GM10847 (cell line): ENCODE measurements around the gene BICDL2.

Experiments
- POLR2A ChIP-seq: IDR thresholded peaks from 2 replicates; pipeline ENCODE4 v1.6.1; 2011; ENCODE audit not compliant: insufficient read length; ENCODE audit errors: extremely low read depth

BICDL2 gene

DNA sequence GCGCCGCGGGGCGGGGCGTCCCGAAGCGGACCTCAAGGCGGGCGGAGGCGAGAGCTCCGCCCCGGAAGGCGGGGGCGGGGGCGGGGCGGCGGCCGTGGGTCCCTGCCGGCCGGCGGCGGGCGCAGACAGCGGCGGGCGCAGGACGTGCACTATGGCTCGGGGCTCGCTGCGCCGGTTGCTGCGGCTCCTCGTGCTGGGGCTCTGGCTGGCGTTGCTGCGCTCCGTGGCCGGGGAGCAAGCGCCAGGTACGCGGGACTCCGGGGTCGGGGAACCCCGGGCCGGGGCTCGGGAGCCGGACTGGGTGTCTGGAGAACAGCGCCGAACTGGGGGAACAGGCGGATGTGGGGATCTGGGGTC lies 16.5 kb downstream of the BICDL2 start, which contains the start of gene TNFRSF12A:
Gene TNFRSF12A, plus strand, starts transcription at position 122 of the 357 bp plus-strand sequence. Its CDS starts 30 bp downstream, at position 152.
- TF ChIP-seq POLR2A, result peak; percentile 71

DNA sequence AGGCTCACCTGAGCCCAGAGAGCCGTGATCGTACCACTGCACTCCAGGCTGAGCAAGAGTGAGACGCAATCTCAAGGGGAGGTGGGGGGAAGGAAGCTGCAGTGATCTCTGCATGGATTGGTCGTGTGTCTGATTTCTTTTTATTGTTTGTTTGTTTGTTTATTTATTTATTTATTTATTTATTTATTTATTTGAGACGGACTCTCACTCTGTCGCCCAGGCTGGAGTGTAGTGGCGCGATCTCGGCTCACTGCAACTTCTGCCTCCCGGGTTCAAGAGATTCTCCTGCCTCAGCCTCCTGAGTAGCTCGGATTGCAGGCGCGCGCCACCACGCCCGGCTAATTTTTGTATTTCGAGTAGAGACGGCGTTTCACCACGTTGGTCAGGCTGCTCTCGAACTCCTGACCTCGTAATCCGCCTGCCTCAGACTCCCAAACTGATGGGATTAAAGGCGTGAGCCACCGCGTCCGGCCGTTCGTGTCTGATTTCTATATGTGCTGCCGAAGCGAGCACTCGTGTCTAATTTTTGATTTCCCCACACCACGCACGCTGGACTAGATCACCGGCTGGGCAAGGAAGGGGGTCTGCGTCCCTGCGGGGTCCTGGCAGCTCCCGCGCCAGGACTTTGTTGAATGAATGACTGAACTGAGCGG lies 17.0 kb downstream of the BICDL2 start:
- TF ChIP-seq POLR2A, result no peak

DNA sequence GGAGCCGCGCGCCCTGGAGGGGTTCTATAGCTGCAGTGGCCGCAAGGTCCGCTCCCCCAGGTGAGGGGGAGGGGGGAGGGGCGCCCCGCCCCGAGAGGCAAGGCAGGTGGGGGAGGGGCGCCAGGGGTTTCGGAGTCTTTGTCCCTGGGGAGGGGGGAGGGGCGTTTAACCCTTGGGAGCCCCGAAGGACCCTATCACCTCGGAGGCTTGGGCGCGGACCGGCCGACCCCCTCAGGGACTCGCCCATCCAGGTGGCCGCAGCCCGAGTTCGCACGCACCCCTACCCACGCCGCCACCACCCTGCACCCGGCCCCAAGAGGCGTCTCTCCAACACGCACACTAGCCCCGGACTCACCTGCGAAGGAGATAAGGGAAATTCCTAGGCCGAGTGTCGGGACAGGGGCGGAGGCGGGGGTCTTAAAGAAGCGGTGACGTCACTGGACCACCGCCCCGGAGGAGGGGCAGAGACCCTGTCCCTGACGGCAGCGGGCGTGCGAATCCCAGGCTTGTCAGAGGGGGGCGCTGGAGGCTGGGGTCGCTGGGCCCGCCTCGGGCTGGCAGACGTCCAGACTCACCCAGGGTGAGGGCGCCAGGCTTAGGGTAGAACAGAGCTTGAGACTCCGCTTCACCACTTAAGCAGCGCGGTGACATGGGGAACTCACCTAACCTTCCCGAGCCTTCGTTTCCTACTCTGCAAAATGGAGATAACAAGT lies 18.8 kb downstream of the BICDL2 start, which contains the start of gene CLDN6:
Gene CLDN6, minus strand, starts transcription at position 390 of the 713 bp plus-strand sequence. CDS start 2,162 bp downstream, outside the sequence.
- no peak for TF ChIP-seq POLR2A

DNA sequence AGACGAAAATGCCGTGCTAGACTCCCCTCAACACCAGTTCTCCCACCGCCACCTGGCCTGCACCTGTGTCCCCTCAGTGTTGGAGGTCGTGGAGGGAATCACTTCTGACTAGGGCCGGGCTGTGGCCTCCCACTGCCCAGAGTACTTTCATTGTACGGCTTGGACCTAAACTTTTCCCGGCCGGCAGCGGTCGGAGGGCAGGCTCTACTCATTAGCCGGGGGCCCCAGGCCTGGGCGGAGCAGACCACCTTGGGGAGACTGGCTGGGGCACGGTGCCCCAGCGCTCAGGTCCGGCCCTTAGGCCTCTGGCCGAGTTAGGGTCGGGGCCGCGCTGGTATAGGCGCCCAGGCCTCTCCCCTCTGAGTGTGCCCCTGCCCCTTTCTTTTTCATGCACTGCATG lies 19.4 kb downstream of the BICDL2 start:
- no peak for TF ChIP-seq POLR2A

DNA sequence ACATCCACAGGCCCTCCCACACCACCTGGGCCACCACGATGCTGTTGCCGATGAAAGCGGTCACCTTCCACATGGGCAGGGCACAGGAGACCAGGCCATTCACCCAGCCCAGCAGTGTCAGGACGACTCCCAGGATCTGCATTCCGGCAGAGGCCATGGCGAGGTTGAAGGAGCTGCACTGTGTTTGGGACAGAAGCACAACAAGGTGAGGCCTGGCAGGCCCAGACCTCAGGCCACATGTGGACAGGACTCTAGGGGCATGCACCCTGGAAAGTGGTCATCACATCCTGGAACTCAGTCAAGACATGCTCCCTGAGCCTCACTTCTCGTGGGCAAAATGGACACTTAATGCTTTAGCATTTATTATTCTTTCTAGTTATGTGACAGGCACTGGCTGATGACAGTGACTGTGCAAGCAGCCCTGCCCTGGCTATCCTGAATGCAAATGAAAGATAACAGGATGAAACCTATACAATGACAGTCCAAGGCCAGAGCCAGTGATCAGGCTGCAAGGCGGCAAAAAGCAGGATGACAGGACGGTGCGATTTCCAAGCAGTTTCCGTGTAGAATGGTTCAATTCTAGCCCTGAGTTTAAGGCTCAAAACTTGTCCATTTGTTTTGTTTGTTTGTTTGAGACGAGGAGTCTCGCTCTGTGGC lies 20.8 kb downstream of the BICDL2 start:
- no peak for TF ChIP-seq POLR2A

DNA sequence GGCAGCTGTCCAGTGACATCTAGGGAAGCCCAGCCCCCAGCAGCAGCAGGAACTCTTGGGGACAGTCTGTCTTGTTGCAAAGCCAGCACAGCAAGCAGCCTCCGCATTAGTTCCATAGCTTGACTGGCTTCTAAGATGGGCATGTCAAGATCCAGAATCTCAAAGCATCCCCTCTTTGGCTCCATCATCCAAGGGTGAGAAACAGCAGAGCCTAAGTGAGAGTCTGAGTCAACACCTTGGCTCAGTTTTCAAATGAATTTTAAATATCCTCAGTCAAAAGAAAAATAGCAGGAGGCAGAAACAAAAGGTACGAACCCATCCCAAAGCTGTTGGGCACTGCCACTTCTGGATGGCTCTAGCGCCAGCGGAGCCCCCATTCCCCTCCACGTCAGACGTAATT lies 21.8 kb downstream of the BICDL2 start:
- TF ChIP-seq POLR2A, result no peak

DNA sequence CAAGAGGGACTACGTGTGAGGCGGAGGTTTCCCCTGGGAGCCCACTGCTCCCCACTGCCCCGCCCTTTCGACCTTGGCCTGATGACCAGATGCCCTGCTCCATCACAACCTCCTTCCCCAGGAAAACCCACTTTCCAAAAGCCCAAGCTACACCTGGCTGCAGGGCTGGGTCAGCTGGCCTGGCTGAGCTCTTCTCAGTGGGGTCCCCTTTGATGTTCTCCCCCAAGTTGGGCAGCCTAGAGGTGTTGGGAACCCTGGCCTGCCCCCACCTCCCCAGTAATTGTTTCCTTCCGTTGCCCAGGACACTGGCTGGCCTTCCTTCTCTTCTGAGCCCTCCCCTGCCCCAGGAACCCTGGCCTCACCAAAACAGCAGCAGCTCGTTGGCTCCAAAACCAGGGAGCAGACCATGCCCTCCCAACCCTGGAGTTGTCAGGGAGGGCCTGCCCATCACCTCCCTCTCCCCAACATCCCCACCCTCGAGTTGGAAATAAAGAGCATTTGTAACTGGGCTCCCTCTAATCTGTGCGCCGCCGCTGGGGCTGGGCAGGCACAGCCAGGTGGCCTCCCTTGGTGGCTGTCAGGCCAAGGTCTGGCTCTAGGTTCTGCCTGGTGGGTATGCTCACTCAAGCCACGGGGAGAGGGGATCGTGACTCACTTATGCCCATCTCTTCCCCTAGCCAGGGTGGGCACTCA lies 22.6 kb downstream of the BICDL2 start:
- TF ChIP-seq POLR2A, result no peak

DNA sequence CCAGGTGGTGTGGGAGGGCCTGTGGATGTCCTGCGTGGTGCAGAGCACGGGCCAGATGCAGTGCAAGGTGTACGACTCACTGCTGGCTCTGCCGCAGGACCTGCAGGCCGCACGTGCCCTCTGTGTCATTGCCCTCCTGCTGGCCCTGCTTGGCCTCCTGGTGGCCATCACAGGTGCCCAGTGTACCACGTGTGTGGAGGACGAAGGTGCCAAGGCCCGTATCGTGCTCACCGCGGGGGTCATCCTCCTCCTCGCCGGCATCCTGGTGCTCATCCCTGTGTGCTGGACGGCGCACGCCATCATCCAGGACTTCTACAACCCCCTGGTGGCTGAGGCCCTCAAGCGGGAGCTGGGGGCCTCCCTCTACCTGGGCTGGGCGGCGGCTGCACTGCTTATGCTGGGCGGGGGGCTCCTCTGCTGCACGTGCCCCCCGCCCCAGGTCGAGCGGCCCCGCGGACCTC lies 23.2 kb downstream of the BICDL2 start:
- TF ChIP-seq POLR2A, result no peak

DNA sequence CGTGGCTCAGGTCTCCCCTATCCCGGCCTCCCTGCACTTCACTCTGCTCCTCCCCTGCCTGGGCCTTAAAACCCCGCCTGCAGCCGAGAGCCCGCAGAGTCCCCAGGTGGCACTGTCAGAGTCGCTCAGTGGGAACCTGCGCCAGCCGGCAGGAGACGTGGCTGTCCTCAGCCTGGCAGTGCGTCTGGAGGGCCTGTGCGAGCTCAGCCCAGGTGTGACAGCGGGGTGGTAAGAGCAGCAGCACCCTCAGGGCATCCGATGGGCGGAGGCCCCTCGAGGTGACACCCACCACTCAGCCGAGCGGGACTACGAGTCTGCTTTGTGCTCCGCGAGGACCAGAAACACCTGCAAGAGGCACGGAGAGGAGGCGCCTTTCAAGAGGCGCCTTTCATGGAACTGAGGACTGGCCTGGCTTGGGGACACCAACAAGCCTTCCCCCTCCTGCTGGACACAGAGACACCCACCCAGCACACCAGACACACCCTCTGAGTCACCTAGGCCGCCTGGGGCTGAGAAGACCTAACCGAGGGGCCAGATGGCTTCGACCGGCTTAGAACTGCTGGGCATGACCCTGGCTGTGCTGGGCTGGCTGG lies 23.8 kb downstream of the BICDL2 start, which contains the start of gene CLDN9:
Gene CLDN9, plus strand, starts transcription at position 96 of the 593 bp plus-strand sequence. Its CDS starts 440 bp downstream, at position 536.
- TF ChIP-seq POLR2A, result no peak

DNA sequence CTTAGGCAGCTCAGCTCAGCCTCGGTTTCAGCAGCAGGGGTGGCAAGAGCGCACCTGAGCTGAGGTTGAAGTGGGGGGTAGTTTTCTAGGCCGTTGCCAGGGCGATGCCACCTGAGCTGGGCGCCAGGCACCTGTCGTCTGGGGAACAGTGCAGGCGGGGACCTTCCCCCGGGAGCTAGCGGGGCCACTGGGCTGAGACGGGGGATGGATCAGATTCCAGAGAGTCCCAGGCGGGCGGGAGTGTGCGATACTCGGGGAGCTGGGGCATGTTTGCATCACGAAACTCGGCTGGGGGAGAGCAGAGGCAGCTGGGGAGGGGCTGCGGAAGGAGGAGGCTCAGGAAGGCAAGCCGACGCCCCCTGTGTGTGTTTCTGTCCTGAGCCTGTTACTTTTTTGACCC lies 24.5 kb downstream of the BICDL2 start:
- no peak for TF ChIP-seq POLR2A

DNA sequence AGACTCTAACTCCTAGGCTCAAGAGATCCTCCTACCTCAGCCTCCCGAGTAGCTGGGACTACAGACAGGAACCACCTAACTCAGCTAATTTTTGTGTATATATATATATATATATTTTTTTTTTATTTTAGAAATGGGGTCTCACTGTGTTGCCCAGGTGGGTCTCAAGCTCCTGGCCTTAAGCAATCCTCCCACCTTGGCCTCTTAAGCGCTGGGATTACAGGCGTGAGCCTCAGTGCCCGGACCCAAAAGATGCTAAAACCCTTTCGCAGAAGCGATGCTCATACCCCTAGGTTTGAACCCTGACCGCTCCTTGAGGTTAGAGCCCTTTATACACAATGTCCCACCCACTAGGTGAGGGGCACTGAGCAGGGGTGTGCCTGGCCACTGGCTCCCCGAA lies 26.2 kb downstream of the BICDL2 start:
- TF ChIP-seq POLR2A, result no peak

DNA sequence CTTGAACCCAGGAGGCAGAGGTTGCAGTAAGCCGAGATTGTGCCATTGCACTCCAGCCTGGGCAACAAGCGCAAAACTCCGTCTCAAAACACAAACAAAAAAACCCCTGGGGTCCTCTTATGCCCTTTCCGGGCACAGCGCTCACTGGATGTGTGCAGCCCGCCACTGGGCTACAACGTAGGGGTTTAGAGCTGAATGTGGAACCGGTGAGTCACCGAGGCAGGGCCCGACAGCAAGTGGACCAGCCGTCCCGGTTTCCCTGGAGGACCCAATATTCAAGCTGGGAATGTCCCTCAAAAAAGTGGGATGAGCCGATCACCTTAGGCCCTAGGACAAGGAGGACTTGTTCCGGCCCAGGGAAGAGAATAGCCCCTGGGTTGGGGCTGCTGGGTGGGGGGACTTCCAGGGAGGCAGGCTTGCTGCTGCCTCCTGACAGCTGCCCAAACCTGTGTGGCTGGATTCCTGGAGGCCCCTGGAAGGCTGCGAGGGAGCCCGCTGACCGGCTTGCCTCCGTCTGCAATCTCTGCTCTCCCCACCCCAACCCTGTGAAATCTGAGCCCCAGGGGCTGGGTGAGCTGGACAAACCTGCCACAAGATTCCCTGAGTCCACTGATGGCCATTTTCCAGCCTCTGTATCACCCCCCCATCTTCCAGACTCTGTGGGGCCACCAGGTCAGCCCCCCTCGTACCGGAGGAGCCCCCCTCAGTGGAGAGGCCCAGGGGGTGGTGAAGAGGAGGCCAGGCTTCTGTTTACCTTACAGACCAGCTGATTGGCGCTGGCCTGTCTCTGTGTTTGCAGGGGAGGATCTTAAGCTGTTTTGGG lies 27.0 kb downstream of the BICDL2 start:
- TF ChIP-seq POLR2A, result no peak

DNA sequence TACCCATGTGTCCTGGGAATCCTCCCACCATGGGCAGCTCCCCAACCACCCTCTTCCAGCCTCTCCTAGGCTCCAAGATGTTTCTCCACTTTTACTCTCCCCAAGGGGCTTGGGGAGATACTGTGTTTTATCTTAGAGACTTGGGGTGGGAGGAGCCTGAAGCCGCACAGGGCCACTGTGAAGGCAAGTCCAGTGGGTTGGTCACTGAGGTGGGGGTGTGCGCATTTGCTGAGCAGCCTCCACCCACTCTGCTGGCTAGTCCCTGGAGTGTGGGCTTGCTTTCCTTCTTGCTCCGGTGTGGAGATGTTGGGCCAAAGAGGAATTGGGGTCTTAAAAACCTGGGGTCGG lies 28.1 kb downstream of the BICDL2 start:
- no peak for TF ChIP-seq POLR2A
